Transverse colon (tissue), 3 donors: ENCODE data around the gene SULF2.

Experiments used
- POLR2A ChIP-seq: fragments of 450-650 bp; IDR thresholded peaks from one replicate; pipeline ENCODE4 v1.6.1; 2016; ENCODE audit warnings: antibody characterized with exemption, mild to moderate bottlenecking, moderate library complexity
- TF ChIP-seq, protein P1 (sequence below), 5 experiments: fragments of 200-600 bp in 3 of 5; fragments of 450-650 bp in 2 of 5; sonication (generic) in 3 of 5; IDR thresholded peaks; 1 replicate in 2 of 5; 2 replicates in 3 of 5; pipeline ENCODE4 v1.5.1; 2016 to 2017; ENCODE audit warnings: antibody characterized with exemption in 5 of 5, inconsistent platforms in 3 of 5, mild to moderate bottlenecking in 2 of 5, moderate library complexity in 1 of 5

DNA sequence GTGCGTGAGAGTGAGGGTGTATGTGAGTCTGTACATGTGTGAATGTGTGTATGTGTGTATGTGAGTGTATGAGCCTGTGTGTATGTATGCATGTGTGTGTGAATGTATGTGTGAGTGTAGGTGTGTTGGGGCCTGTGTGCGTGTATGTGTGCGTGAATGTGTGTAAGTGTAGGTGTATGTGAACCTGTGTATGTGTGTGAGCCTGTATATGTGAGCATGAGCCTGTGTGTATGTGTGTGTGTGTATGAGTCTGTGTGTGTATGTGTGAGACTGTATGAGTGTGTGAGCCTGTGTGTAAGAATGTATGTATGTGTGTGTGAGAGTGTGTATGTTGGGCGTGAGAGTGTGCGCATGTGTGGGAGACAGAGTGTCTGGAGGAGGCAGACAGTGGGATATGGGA is 15.8 kb upstream of the SULF2 start:
- TF ChIP-seq, protein P1, sequence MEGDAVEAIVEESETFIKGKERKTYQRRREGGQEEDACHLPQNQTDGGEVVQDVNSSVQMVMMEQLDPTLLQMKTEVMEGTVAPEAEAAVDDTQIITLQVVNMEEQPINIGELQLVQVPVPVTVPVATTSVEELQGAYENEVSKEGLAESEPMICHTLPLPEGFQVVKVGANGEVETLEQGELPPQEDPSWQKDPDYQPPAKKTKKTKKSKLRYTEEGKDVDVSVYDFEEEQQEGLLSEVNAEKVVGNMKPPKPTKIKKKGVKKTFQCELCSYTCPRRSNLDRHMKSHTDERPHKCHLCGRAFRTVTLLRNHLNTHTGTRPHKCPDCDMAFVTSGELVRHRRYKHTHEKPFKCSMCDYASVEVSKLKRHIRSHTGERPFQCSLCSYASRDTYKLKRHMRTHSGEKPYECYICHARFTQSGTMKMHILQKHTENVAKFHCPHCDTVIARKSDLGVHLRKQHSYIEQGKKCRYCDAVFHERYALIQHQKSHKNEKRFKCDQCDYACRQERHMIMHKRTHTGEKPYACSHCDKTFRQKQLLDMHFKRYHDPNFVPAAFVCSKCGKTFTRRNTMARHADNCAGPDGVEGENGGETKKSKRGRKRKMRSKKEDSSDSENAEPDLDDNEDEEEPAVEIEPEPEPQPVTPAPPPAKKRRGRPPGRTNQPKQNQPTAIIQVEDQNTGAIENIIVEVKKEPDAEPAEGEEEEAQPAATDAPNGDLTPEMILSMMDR (IDR thresholded peaks at IDR 0.05) = no peak
- no peak for TF ChIP-seq POLR2A
